DOHH2 (cell line): ENCODE data around the gene UBR7.

Experiments
- CTCF ChIP-seq: fragments of 200-600 bp; sonication (generic); IDR thresholded peaks from one replicate; pipeline ENCODE4 v1.5.1; 2014; ENCODE audit warnings: antibody characterized with exemption, mild to moderate bottlenecking, low read depth, low read length; ENCODE audit not compliant: poor library complexity, severe bottlenecking
- EZH2phosphoT487 ChIP-seq: fragments of 200-600 bp; sonication (generic); IDR thresholded peaks from 2 replicates; pipeline ENCODE4 v1.6.1; 2017; ENCODE audit warnings: borderline replicate concordance, mild to moderate bottlenecking, antibody characterized with exemption, low read length, moderate library complexity, mixed read lengths

GRCh38 chr14:93240678-93241000 lies 33.6 kb downstream of the UBR7 start:
- TF ChIP-seq CTCF (no peak), EZH2phosphoT487 (no peak)
